BJ (cell line): Measurements from ENCODE around the gene EPM2A. TPM values are rescaled to one million over a fixed set of nuclear protein-coding genes. Genes with fewer than 3 reads are reported as not detected.

ENCODE experiments used
- CTCF ChIA-PET: fragments of 350-600 bp; formaldehyde crosslinking; extraction: SDS; loops from one replicate; lab custom pipeline; 2021; ENCODE audit warnings: antibody characterized with exemption, inconsistent platforms; lab: Yijun Ruan, JAX
- POLR2A ChIA-PET: fragments of 300-600 bp; sonication (Branson Sonifier 250); formaldehyde crosslinking; extraction: SDS; loops from one replicate; lab custom pipeline; 2021; ENCODE audit warnings: antibody characterized with exemption; lab: Charles Lee
- DNase-seq: peaks from one replicate; pipeline ENCODE4 v3.0.0-alpha.2; 2011; ENCODE audit warnings: low read depth
- H3K27me3 ChIP-seq: 2 replicates; pipeline ENCODE4 v1.6.0; 2011; ENCODE audit warnings: low read length; ENCODE audit not compliant: control insufficient read depth, insufficient read depth
- H3K36me3 ChIP-seq: 2 replicates; pipeline ENCODE4 v1.5.1; 2011; ENCODE audit warnings: low read length; ENCODE audit not compliant: control insufficient read depth, insufficient read depth
- H3K4me3 ChIP-seq: 2 replicates; pipeline ENCODE4 v1.5.1; 2011; ENCODE audit warnings: low read depth, mild to moderate bottlenecking, control low read depth, low read length
- CTCF ChIP-seq: IDR thresholded peaks from 2 replicates; pipeline ENCODE4 v1.5.1; 2011; ENCODE audit warnings: low read depth, mild to moderate bottlenecking, control low read depth, inconsistent platforms, low read length, moderate library complexity; ENCODE audit not compliant: insufficient read depth
- polyA plus RNA-seq: library from polyadenylated mRNA; depleted of rRNA; stranded (reverse); fragments of >200 nt; gene quantifications from 2 replicates; pipeline ENCODE4 v1.2.3, GENCODE V29; 2011

The EPM2A gene
- polyA plus RNA-seq, 1 experiment, result 6.5 TPM

- DNase-seq, result no peak
- no peak overlapping the region for H3K4me3 ChIP-seq
- TF ChIP-seq CTCF, result no peak
- H3K36me3 ChIP-seq, result no peaks in the 10 kb centered on the region
- CTCF ChIA-PET, result no interaction called here
- no peaks in the 10 kb centered on the region for H3K27me3 ChIP-seq
- POLR2A ChIA-PET, result no interaction called here
Observed at GRCh38 chr6:145603991-145604390, 131.3 kb downstream of the EPM2A start.

- no peak for TF ChIP-seq CTCF
- CTCF ChIA-PET, result no interaction called here
- Histone ChIP-seq H3K4me3 (no peak overlapping the region), H3K36me3 (no peaks in the 10 kb centered on the region), H3K27me3 (no peaks in the 10 kb centered on the region)
- DNase-seq, result no peak
- POLR2A ChIA-PET, result no interaction called here
Observed at GRCh38 chr6:145603424-145603833, 131.9 kb downstream of the EPM2A start.

GRCh38 chr6:145602726-145603326, 132.5 kb downstream of the EPM2A start:
- CTCF ChIA-PET, result interaction anchor here (1.1 kb wide), 1 partner anchor 30 kb away, joined by 3 read pairs; no protein-coding TSS in a partner anchor
- no peaks in the 10 kb centered on the region for H3K27me3 ChIP-seq
- POLR2A ChIA-PET, result no interaction called here
- H3K36me3 ChIP-seq, result no peaks in the 10 kb centered on the region
- no peak for DNase-seq
- no peak for TF ChIP-seq CTCF
- no peak overlapping the region for H3K4me3 ChIP-seq

- no peak for DNase-seq
- Histone ChIP-seq H3K36me3 (no peaks in the 10 kb centered on the region), H3K27me3 (no peaks in the 10 kb centered on the region), H3K4me3 (no peak overlapping the region)
- no peak for TF ChIP-seq CTCF
- POLR2A ChIA-PET, result no interaction called here
- CTCF ChIA-PET, result no interaction called here
Observed at GRCh38 chr6:145601397-145601796, 133.9 kb downstream of the EPM2A start.

GRCh38 chr6:145600299-145600698, 135.0 kb downstream of the EPM2A start:
- no peaks in the 10 kb centered on the region for H3K27me3 ChIP-seq
- POLR2A ChIA-PET, result no interaction called here
- no peaks in the 10 kb centered on the region for H3K36me3 ChIP-seq
- no peak for DNase-seq
- no peak for TF ChIP-seq CTCF
- H3K4me3 ChIP-seq, result no peak overlapping the region
- CTCF ChIA-PET, result no interaction called here
